GM19035 (cell line): ENCODE results near the gene YBX2.

Experiments
- ATAC-seq: cut with Tn5 transposase; IDR thresholded peaks from one replicate; pipeline ENCODE4 v1.9.1; 2021; ENCODE audit not compliant: unreplicated experiment

YBX2 gene

GRCh38 chr17:7266784-7267183, 27.7 kb downstream of the YBX2 start:
- ATAC-seq, result no peak

- ATAC-seq, result no peak
These were observed 30.7 kb downstream of the YBX2 start for GRCh38 chr17:7263801-7264078.

- ATAC-seq, result no peak
These were observed 31.3 kb downstream of the YBX2 start for GRCh38 chr17:7262935-7263800.

- ATAC-seq, result no peak
These were observed 32.1 kb downstream of the YBX2 start, which contains the start of gene CLDN7 for GRCh38 chr17:7262192-7262934. TSS of gene CLDN7 (minus strand) at chr17:7262478. CDS start at chr17:7262043, 435 bp downstream.

GRCh38 chr17:7261379-7262191, 32.9 kb downstream of the YBX2 start:
- ATAC-seq, result no peak

GRCh38 chr17:7260651-7261378, 33.6 kb downstream of the YBX2 start:
- no peak for ATAC-seq

- ATAC-seq, result no peak
These were observed 34.3 kb downstream of the YBX2 start for GRCh38 chr17:7260151-7260550.

GRCh38 chr17:7259555-7259889, 34.9 kb downstream of the YBX2 start:
- no peak for ATAC-seq

GRCh38 chr17:7258731-7259554, 35.5 kb downstream of the YBX2 start:
- no peak for ATAC-seq

GRCh38 chr17:7256766-7257456, 37.5 kb downstream of the YBX2 start:
- no peak for ATAC-seq

GRCh38 chr17:7254511-7254910, 39.9 kb downstream of the YBX2 start:
- ATAC-seq, result no peak

- no peak for ATAC-seq
These were observed 41.4 kb downstream of the YBX2 start for GRCh38 chr17:7253082-7253481.

GRCh38 chr17:7252176-7253043, 42.0 kb downstream of the YBX2 start, which contains the start of gene ELP5:
TSS of gene ELP5 (plus strand) at chr17:7252215. CDS start at chr17:7252551, 336 bp downstream.
- ATAC-seq, result peak; percentile 67

GRCh38 chr17:7251661-7252175, 42.7 kb downstream of the YBX2 start, which contains the start of gene CTDNEP1:
TSS of gene CTDNEP1 (minus strand) at chr17:7251734. CDS start at chr17:7251296, 438 bp downstream.
- peak; percentile 82 for ATAC-seq

- no peak for ATAC-seq
These were observed 43.5 kb downstream of the YBX2 start for GRCh38 chr17:7250695-7251627.

GRCh38 chr17:7249830-7250229, 44.6 kb downstream of the YBX2 start:
- ATAC-seq, result no peak

- no peak for ATAC-seq
These were observed 45.2 kb downstream of the YBX2 start for GRCh38 chr17:7249214-7249613.
